ENCODE measurements around the gene KDM1A.

DNA sequence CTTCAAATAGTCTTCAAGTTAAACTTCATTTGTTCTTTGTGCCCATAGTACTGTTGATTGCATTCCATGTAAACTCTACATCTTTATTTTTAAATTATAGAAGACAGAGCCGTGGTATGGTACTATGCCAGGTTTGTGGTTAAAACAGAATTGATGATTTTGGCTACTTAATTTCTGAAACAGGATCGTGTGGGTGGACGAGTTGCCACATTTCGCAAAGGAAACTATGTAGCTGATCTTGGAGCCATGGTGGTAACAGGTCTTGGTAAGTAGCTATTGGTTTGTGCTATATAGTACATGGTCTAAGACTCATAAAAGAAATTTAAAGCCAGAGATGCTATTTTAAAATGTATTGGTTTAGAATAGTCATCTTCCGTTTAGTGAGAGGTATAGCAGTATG lies 38.0 kb downstream of the KDM1A start:
- TF ChIP-seq, protein P1, sequence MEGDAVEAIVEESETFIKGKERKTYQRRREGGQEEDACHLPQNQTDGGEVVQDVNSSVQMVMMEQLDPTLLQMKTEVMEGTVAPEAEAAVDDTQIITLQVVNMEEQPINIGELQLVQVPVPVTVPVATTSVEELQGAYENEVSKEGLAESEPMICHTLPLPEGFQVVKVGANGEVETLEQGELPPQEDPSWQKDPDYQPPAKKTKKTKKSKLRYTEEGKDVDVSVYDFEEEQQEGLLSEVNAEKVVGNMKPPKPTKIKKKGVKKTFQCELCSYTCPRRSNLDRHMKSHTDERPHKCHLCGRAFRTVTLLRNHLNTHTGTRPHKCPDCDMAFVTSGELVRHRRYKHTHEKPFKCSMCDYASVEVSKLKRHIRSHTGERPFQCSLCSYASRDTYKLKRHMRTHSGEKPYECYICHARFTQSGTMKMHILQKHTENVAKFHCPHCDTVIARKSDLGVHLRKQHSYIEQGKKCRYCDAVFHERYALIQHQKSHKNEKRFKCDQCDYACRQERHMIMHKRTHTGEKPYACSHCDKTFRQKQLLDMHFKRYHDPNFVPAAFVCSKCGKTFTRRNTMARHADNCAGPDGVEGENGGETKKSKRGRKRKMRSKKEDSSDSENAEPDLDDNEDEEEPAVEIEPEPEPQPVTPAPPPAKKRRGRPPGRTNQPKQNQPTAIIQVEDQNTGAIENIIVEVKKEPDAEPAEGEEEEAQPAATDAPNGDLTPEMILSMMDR (IDR thresholded peaks at IDR 0.05): no peak
- no peak for TF ChIP-seq EZH2 (IDR thresholded peaks at IDR 0.05; ENCODE audit: borderline replicate concordance, insufficient read depth, low read depth, low read length, poor library complexity, severe bottlenecking)
